Activated CD4-positive, alpha-beta T cell treated with anti-CD3 and anti-CD28 coated beads, Interleukin-10, Interleukin-2, amounts not matched to agents 100 ng/mL and 50 ng/mL, durations not matched to agents 16 hours and 8 hours (primary cell): ENCODE results near the gene CEBPG.

Source experiments
- DNase-seq: peaks from one replicate; pipeline ENCODE4 v3.0.0-alpha.2; 2020

CEBPG gene

DNA sequence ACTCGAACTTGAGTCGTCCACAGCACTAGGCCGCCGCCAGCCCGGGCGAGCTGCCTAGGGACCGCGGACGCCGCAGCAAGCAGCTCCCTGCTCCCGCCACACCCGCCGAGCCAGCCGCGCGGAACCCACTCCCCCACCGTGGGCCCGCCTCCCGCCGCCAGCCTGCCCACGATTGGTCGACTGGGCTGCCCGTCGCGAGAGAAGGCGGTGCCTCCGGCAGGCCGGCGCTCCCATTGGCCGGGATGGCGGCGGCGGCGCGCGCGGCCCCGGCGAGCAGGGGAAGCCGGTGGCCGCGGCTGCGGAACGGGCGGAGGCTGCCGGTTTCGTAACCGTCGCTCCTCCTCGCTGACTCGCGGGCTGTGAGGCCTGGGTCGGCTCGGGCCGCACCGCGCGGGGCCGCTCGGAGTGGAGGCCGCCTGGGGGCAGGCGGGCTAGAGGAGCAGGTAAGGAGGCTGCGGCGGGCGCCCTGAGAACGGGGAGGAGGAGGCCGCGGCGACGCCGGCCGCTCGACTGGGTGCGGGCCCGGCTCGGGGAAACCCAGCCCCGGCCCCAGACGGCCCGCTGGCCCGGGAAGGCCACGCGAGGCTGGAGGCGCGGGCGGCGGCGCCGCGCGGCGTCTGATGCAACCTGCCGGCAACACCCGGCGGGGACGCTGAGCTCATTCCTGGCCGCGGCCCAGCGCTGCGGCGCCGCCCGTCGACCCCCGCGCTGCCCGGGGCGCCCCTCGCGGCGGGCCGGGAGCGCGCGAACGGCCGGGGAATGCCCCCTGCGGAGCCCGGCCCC is at the start of gene CEBPG:
Gene CEBPG, plus strand, starts transcription at position 257 of the 783 bp plus-strand sequence. CDS start 5,531 bp downstream, outside the sequence.
- DNase-seq, result peak; percentile 95

DNA sequence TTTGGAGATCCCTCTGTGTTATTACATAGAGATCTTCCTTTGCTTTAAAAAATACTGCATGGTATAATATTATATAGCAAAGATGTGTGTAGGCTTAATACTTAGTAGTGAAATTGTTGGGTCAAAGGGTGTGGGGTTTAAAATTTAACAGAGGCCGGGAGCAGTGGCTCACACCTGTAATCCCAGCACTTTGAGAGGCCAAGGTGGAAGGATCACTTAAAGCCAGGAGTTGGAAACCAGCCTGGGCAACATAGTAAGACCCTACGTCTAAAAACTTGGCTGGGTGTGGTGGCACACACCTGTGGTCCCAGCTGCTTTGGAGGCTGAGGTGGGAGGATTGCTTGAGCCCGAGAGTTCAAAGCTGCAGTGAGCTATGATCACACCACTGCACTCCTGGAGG is 48.9 kb upstream of the CEBPG start:
- DNase-seq, result no peak

DNA sequence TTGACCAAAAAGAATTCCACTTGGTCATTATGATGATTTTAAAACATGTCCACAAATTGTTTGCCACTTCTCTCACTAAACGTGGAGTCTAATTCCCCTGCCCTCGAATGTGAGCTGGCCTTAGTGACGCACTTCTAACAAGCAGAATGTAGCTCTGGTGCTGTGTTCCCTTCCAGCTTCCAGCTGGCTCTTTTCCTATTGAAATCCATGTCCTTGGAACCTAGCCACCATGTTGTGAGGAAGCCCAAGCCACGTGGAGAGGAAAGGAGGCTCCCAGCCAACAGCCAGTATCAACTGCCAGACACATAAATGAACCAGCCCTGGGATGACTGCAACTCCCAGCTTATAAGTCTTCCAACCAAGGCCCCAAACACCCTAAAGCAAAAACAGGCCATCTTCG is 47.6 kb upstream of the CEBPG start:
- no peak for DNase-seq

DNA sequence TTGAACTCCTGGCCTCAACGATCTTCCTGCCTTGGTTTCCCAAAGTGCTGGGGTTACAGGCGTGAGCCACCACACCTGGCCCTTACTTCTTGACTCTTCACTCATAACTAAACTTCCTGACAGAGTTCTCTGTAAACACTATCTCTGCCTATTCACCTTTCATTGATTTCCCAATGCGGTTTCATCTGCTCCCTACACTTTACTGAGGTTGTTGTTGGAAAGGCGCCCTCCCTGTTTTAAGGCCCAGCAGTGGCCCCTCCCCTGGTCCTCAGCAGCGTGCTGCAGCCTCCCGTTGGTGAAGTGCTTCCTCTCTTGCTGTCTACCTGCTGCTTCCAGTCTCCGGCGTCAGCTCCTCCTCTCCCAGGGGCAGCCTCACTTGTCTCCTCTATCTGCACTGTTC is 44.4 kb upstream of the CEBPG start:
- no peak for DNase-seq

DNA sequence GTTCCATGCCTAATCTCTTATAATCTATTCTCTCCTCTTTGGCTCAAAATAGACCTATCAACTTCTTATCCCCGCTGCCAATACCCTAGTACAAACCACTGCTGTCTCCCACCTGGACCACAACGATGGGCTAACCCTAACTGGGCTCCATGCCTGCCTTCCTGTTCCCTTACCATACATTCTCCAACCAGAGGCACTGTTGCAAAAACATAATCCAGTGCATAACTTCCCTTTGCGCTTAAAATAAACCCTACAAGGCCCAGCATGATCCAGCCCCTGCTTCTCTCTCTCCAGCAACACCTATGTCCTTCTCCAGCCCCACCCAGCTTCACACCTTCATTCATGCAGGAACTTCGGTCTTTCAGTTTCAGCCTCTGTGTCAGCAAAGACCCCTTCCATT is 43.8 kb upstream of the CEBPG start:
- no peak for DNase-seq

DNA sequence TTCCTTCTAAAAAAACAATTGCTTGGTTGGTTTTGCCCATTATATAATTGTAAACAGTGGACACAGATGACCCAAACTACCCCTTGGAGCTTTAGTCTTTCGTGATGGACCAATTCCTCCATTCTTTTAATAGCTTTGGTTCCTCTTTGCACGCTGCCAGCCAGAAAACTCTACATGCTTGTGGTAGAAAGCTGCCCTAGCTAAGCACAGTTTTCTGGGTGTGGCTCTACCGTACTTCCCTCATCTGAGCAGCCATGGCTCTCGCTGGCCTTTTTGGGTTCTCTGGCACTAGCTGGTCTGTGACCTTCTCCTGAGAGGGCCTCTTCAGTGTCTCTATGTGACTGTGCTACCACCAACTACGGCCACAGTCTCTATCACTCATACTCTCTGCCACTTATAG is 41.3 kb upstream of the CEBPG start:
- no peak for DNase-seq

DNA sequence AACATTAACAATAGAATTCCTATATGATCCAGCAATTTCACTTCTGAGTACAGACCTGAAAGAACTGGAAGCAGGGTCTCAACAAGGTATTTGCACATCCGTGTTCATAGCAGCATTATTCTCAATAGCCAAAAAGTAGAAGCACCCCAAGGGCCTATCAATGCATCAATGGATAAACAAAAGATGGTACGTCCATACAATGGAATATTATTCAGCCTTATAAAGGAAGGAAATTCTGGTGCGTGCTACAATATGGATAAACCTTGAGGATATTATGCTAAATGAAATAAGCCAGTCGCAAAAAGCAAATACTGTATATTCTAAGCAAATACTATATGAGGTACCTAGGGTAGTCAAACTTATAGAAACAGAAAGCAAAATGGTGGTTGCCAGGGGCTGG is 40.4 kb upstream of the CEBPG start:
- no peak for DNase-seq

DNA sequence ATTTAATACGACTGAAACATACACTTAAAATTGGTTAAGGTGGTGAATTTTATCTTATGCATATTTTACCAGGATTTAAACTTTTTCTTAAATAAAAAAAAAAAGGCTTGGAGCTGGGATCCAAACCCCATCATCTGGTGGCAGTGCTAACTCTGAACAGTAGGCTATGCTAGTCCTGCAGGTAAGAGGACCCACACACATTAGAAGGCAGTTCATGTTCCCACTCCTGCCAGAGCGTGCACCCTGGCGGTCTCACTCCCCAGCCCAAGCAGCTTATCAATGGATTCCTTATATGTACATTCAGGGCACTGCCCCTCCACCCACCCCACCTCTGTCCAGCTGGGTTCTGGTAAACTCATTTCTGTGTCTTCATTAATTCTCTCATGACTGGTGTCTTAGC is 39.9 kb upstream of the CEBPG start:
- DNase-seq, result no peak

DNA sequence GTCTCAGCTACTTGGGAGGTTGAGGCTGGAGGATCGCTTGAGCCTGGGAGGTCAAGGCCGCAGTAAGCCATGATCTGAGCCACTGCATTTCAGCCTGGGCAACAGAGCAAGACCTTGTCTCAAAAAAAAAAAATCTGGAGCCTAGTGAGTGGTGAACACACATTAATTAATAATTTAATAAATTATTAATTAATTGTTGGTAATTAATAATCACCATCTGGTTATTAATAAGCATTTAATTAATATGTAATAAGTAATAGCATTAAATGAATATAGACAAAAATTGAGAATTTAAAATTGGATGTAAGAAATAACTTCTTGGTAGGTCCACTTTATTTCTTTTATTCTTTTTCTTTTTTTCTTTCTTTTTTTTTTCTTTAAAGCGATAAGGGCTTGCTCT is 39.2 kb upstream of the CEBPG start:
- DNase-seq, result no peak

DNA sequence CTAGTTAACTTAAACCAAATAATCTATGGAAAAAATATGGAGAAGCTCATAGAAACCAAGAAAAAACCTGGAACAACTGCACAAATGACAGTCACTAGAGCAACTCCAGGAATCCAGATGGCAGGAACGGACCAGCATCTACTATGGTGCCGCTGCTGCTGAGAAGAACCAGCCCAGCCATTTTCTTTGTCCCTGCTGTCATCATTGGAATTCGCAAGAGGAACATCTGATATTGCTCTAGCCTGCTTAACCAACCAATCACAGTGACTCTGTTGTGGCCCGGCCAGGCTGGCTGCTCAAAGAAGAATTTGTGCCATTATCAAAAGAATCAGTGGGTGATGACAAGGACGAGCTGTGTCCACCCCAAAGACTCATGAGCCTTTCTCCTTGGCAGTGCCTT is 38.1 kb upstream of the CEBPG start:
- DNase-seq, result no peak

DNA sequence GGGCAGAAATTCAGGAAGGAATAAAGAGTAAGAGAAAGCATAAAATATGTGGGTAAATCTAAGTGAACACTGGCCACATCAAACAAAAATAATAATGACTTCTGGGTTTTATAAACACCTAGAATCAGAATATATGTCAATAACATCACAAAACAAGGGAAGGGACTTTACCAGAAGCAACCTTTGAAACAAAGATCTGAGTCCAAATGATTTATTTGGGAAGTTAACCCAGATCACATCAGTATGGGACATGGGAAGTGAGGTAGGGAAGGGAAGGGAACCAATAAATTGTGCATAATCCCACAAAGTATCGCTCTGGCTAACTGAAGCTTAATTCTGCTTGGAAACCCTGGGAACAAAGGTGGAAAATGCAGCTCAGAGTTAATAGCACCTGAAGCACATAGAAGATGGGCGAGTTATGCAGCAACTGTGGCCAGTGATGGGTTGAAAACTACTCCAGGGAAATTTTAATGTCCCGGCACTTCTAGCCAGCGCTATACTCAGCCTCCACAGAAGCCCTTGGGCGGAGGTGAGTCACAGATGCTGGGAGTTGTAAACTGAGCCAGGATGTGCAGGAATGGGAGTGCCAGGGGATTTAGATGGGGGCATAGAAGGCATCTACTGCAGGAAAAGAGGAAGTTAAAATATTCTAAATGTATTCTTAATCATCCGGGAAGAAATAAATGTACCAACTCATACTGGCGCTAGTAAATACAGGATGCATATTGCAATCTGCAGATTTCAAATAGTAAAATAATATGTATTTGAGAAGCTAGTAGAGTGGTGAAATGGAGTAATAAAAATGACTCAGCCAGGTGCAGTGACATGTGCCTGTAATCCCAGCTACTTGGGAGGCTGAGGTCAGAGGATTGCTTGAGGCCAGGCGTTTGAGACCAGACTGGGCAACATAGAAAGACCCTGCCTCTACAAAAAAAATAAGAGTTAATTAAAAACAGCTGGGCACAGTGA is 34.2 kb upstream of the CEBPG start:
- DNase-seq, result no peak

DNA sequence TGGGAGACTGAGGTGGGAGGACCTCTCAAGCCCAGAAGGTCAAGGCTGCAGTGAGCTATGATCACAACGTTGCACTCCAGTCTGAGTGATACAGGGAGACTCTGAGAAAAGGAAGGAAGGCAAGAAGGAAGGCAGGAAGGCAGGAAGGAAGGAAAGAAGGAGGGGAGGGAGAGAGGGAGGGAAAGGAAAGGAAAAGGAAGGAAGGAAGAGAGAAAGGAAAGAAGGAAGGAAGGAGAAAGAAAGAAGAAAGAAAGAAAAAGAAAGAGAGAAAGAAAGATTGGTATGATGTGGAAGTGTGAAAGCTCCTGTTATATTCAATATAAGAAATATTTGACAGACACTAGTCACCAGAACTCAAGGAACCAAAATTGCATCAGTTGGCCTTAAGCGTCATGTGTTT is 32.5 kb upstream of the CEBPG start:
- no peak for DNase-seq

DNA sequence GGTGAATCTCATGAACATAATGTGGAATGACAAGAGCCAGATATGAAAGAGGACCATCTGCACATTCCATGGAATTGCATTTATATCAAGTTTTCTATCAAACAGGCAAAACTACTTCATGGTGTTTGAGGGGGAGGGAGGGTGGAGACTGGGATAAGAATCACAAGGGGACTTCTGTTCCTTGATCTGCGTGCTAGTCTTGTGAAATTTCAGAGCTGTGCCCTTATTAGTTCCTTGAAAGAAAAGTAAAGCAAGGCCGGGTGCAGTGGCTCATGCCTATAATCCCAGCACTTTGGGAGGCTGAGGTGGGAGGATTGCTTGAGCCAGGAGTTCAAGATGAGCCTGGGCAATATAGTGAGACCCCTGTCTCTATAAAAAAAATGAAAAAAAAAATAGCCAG is 30.2 kb upstream of the CEBPG start:
- no peak for DNase-seq

DNA sequence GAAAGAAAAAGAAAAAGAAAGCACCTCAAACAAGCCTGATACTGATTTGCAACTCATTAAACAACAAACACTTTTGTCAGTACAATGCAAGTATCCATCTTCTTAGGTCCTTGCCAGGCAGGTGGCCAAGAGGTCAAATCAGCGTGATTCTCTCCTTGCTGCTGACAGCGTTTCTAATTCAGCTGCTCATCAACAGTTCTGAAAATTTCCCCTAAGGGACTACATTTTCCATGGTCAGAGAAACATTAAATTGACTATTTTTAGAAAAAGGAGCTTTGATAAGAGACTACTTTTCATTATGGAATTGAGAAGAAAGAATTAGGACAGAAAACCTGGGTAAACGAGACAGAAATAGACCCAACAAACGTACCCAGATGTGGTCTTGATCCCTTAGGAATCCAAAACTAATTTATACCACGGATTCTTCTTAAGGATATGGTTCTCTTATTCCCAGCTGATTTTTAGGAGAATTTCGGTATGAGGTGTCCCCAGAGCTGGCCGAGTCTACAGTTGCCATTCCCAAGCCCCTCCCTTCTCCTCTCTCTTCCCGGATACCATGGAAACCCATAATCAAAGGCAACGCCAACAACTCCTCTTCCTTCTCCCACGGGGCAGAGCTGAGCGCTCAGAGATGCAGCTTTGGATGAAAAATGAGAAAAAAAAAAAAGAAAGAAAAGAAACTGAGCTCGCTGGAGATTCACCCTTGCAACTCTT is 29.5 kb upstream of the CEBPG start:
- no peak for DNase-seq

DNA sequence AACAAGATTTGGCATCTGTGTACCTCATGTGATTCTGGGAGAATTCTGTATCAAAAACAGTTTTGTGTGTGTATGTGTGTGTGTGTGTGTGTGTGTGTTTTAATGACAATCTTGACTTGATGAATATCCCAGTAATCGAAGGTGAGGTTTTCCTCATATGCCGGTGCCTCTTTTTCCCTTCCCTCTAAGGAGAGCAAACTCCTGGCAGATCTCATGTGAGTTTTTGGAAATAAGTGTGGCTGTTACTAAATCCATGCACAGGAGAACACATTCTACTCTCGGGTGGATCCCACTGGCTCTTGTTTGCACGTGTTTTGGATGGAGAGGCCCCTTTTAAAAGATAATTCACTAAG is 29.0 kb upstream of the CEBPG start:
- DNase-seq, result no peak

DNA sequence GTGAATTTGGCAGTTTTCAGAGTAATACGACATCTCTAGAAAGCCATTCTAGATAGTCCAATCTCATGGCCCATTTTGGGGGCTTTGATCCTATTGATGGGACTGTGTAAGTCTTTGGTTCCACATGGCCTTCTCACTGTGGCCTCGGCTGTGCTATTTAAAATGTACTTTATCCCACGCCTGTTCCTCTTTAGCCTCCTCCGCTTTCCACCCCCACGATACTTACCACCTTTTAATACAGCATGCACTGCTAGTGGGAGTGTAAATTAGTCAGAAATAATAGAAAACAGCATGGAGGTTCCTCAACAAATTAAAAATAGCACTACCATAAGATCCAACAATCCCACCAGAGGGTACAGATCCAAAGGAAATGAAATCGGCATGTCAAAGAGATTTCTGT is 28.3 kb upstream of the CEBPG start:
- no peak for DNase-seq

DNA sequence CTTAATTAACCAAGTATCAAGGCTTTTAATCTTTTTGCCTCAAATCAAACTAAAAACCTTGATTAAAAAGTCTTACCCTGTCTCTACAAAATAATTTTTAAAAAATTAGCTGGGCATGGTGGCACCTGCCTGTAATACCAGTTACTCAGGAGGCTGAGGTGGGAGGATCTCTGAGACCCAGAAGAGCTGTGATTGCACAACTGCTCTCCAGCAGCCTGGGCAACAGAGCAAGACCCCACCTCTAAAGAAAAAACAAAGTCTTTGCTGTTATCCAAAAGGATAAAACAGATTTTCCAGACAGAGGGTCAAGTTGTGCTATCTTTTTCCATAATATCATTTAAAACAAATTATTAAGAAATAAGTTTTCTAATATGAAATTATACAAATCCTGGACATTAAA is 26.8 kb upstream of the CEBPG start:
- no peak for DNase-seq

DNA sequence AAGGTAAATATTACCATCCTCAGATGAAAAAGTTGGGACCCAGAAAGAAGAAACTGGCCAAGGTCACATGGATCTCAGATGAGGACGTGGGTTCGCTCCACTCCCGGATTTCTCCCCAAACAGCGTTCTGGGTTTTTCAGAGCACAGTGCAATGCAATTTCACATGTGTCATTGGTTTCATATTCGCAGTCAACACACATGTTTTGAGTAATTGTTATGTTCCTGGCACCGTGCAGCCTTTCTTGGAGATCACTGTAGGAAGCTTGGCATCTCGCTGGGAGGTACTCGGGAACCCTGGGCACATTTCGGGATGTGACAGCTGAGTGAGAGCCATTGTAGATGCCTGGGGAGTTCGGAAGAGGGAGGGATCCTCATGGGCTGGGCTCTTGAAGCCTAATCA is 26.2 kb upstream of the CEBPG start:
- DNase-seq, result no peak

DNA sequence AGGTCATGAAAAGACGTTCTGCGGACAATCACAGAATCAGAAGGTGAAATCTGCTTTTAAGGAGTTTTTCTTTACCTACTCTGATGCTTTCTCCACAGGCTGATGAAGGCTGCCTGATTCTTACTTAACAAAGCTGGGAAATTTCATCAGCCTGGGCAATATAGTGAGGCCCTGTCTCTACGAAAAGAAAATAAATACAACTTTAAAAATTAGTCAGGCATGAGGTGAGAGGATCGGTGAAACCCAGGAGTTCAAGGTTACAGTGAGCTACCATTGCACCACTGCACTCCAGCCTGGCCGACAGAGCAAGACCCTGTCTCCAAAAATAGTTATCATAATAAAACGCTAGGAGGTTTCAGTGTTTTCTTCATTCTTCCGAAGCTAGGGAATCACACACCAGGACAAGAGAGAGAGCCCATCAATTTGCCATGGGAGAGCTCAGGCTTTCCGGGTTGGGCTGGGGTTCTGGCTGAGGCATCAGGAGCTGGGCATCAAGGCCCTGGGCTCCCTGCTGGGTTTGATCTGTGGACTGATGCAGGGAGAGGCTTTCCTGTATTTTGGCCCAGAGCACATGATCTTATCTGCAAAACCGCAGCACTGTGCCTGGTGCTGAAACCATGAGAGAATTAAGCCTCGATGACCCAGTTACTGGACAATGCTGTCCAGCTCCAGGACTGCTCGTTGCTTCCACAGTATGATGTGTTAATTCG is 25.1 kb upstream of the CEBPG start:
- no peak for DNase-seq

DNA sequence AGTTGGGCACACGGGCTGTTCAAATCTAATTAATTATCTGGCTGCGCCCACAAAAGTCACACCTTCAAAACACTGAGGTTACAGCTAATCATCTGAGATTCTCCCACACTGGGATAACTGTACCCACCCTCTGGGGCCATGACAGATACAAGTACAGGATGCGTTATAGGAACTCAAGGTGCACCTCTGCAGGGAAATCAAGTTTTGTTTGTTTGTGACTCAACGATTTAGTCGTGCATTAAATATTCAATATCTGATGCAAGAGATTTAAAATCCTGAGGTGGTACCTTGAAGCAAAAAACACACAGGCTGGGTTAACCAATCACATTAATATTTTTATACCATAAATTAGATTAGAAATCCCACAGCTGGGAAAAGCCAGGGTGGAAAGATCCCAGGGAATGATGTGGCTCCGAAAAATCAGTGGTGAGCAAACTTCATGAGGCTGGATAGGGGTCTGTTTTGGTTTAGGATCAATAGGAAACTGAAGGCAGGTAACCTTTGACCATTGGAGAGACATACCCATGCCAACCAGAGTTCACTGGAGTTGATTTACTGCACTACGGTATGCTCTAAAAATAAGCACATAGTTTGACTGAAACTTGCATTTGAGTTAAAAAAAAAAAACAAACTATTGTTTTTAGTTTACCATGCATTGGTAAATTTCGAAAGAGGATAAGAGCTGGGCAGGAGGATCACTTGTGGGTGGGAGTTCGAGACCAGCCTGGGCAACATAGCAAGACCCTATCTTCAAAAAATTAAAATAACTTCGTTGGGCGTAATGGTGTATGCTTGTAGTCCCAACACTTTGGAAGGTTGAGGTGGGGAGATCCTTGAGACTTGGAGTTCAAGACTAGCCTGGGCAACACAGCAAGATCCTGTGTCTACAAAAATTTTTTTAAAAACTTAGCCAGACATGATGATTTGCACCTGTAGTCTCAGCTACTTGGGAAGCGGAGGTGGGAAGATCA is 23.9 kb upstream of the CEBPG start:
- DNase-seq, result no peak

DNA sequence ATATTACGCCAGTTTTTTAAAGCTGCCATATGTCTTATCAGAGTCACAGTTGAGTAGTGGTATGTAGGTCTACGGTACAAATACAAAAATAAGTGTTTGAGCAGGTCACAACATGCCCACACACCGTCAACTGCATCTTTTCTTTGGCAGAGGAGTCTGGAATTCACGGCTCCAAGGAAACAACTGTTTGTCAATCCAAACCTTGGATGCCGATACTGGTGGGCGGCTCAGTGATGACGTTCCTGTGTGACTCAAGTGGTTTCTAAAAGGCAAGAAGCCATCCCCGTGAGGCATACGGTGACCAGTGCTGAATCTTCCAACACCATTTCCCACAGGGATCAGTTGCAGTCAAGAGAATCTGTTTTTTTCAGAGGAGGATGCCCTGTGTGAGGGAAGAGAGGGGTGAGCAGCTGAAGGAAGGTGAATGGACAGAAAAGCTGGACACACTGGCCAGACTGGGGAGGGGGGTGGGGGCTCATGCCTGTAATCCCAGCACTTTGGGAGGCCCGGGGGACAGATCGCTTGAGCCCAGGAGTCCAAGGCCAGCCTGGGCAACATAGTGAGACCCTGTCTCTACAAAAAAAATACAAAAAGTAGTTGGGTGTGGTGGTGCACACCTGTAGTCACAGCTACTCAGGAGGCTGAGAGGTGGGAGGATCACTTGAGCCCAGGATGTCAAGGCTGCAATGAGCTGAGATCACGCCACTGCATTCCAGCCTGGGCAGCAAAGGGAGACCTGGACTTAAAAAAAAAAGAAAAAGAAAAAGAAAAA is 22.8 kb upstream of the CEBPG start:
- DNase-seq, result no peak
